ENCODE data around the gene HDAC4. TPM values are rescaled to one million over a fixed set of nuclear protein-coding genes. Genes with fewer than 3 reads are reported as not detected.

HDAC4 gene
- total and polyA plus RNA-seq, 3 experiments from 2014 or later, result 8.3 to 28.8 (median 24.0) TPM

- Mint-ChIP-seq H3K4me1 (peaks cover 39 to 41% (median 40%) of the 10 kb centered on the region in 3 donors), H3K9me3 (no peaks in the 10 kb centered on the region), H3K36me3 (peaks cover 0 to 9% (median 0%) of the 10 kb centered on the region in 3 donors), H3K27ac (peak overlapping the region; percentile 35 to 86 (median 62)), H3K4me3 (peak overlapping the region; percentile 26 to 80 (median 73)), H3K27me3 (peaks cover 0 to 3% of the 10 kb centered on the region in 2 donors)
- peak in 1 of 5 donors; percentile 37 for DNase-seq
- ChIA-PET CTCF (no interaction called here), POLR2A (no interaction called here)
- no peaks in the 10 kb centered on the region for H3K27me3 ChIP-seq (ENCODE audit: insufficient read depth, low read length, poor library complexity, severe bottlenecking)
- no peak overlapping the region for H3K27ac ChIP-seq (ENCODE audit: low read depth, low read length)
- no peak overlapping the region for H3K4me3 ChIP-seq (ENCODE audit: low read length)
- H3K9me3 ChIP-seq (ENCODE audit: low read length), result no peaks in the 10 kb centered on the region
- H3K36me3 ChIP-seq (ENCODE audit: insufficient read depth, low read length), result no peaks in the 10 kb centered on the region
- peaks cover 8% of the 10 kb centered on the region for H3K4me1 ChIP-seq (ENCODE audit: insufficient read depth, low read length)
Measured at GRCh38 chr2:239315308-239315707, 85.5 kb downstream of the HDAC4 start.

DNA sequence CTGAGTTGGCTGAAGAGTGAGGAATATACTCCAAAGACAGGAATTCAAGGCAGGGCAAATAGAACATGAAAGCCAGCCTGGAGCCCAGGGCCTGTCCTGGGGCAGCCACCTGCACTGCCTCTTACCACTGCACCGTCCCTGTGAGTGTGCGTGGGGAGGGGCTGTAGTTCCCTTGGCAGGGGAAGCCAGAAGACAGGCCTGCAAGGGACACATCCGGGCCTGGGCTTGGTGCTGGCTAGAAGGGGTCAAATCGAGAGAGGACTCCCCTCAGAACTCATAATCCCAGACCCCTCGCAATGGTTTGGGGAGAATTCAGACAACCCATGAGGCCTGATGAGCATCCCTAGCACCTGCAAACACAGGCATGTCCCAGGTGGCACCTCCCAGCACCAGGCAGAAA lies 87.0 kb downstream of the HDAC4 start:
- H3K4me1 ChIP-seq (ENCODE audit: insufficient read depth, low read length), result peaks cover 4% of the 10 kb centered on the region
- H3K27ac ChIP-seq (ENCODE audit: low read depth, low read length), result no peak overlapping the region
- H3K36me3 Mint-ChIP-seq, result peaks cover 0 to 9% (median 0%) of the 10 kb centered on the region in 3 donors
- POLR2A ChIA-PET, result no interaction called here
- peak overlapping the region in 1 of 7 donors; percentile 44 for H3K4me3 Mint-ChIP-seq
- no peaks in the 10 kb centered on the region for H3K36me3 ChIP-seq (ENCODE audit: insufficient read depth, low read length)
- H3K27ac Mint-ChIP-seq, result peak overlapping the region in 2 of 8 donors; percentile 47 to 51
- no peaks in the 10 kb centered on the region for H3K9me3 Mint-ChIP-seq
- no peaks in the 10 kb centered on the region for H3K9me3 ChIP-seq (ENCODE audit: low read length)
- DNase-seq, result peak in 1 of 5 donors; percentile 29
- peaks cover 0 to under 1% of the 10 kb centered on the region in 2 donors for H3K27me3 Mint-ChIP-seq
- H3K27me3 ChIP-seq (ENCODE audit: insufficient read depth, low read length, poor library complexity, severe bottlenecking), result no peaks in the 10 kb centered on the region
- CTCF ChIA-PET, result no interaction called here
- no peak overlapping the region for H3K4me3 ChIP-seq (ENCODE audit: low read length)
- peaks cover 34 to 36% (median 35%) of the 10 kb centered on the region in 3 donors for H3K4me1 Mint-ChIP-seq

GRCh38 chr2:239312741-239313667 lies 87.8 kb downstream of the HDAC4 start:
- Histone ChIP-seq H3K9me3 (ENCODE audit: low read length) (no peaks in the 10 kb centered on the region), H3K4me3 (ENCODE audit: low read length) (no peak overlapping the region), H3K27me3 (ENCODE audit: insufficient read depth, low read length, poor library complexity, severe bottlenecking) (no peaks in the 10 kb centered on the region), H3K36me3 (ENCODE audit: insufficient read depth, low read length) (no peaks in the 10 kb centered on the region), H3K27ac (ENCODE audit: low read depth, low read length) (no peak overlapping the region), H3K4me1 (ENCODE audit: insufficient read depth, low read length) (no peaks in the 10 kb centered on the region)
- ChIA-PET CTCF (no interaction called here), POLR2A (no interaction called here)
- Mint-ChIP-seq H3K9me3 (no peaks in the 10 kb centered on the region), H3K4me1 (peaks cover 27 to 33% (median 32%) of the 10 kb centered on the region in 3 donors), H3K27me3 (no peaks in the 10 kb centered on the region), H3K36me3 (peaks cover 0 to 9% (median 0%) of the 10 kb centered on the region in 3 donors), H3K27ac (peak overlapping the region in 3 of 8 donors; percentile 12 to 47 (median 47)), H3K4me3 (no peak overlapping the region)
- DNase-seq, result peak in 1 of 5 donors; percentile 28

DNA sequence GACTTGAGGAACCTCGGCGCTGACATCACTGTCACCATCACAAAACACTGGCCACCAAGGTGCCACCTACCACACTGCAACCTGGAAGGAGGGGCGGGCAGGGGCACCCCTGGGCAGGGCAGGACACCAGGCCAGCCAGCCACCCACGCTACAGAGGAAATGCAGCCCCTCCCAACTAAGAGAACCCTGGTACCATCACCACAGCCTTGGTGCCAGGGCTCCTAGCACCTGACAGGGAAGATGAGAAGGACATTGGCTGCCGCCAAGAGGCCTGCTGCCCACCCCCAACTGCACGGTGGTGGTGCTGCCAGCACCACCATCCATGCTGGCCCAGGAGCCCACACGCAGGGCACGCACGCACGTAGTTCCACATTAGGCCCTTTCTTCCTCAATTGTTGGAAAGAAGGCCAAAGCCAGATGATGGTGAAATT lies 88.7 kb downstream of the HDAC4 start:
- H3K36me3 Mint-ChIP-seq, result peaks cover 0 to 9% (median 0%) of the 10 kb centered on the region in 3 donors
- Histone ChIP-seq H3K9me3 (ENCODE audit: low read length) (no peaks in the 10 kb centered on the region), H3K27ac (ENCODE audit: low read depth, low read length) (no peak overlapping the region), H3K27me3 (ENCODE audit: insufficient read depth, low read length, poor library complexity, severe bottlenecking) (no peaks in the 10 kb centered on the region), H3K36me3 (ENCODE audit: insufficient read depth, low read length) (no peaks in the 10 kb centered on the region), H3K4me1 (ENCODE audit: insufficient read depth, low read length) (no peaks in the 10 kb centered on the region), H3K4me3 (ENCODE audit: low read length) (no peak overlapping the region)
- POLR2A ChIA-PET, result interaction anchor here (1.1 kb wide), 1 partner anchor 10 kb away, joined by 6 read pairs; no protein-coding TSS in a partner anchor
- DNase-seq, result no peak
- peaks cover 25 to 32% (median 32%) of the 10 kb centered on the region in 3 donors for H3K4me1 Mint-ChIP-seq
- no peaks in the 10 kb centered on the region for H3K9me3 Mint-ChIP-seq
- H3K4me3 Mint-ChIP-seq, result no peak overlapping the region
- H3K27ac Mint-ChIP-seq, result no peak overlapping the region
- CTCF ChIA-PET, result no interaction called here
- H3K27me3 Mint-ChIP-seq, result no peaks in the 10 kb centered on the region

- no peak for DNase-seq
- H3K4me1 Mint-ChIP-seq, result peaks cover 22 to 27% (median 25%) of the 10 kb centered on the region in 3 donors
- POLR2A ChIA-PET, result interaction anchor here (1.1 kb wide), 1 partner anchor 10 kb away, joined by 6 read pairs; no protein-coding TSS in a partner anchor
Measured at GRCh38 chr2:239311132-239312040, 89.4 kb downstream of the HDAC4 start.

DNA sequence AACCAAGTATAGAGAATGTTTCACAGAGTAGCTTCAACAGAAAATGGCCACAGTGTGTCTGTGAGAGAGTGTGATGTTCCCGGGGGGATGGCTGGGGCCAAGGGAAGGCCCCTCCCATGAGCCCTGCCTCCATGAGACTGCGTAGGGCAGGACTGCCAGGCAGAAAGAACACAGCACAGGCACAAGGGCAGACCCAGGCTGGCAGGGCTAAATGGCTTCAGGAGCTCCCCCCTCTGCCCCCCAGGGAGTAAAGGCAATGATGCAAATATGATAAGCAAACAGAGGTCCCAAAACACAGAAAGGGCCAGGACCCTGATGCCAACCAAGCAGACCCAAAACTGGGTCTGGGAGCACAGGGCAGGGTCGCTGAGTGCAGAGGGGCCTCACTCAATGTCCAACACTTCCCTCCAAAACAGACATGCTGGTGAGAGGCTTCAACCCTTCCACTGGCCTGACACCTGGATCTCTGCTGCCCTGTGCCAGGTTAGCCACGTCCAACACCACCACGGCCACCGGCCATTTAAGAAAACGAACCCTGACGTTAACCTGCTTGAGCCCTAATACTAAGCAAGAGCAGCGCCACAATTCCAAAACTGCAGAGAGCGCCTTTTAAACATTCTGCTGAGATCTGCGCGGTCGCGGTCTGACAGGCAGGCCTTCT lies 90.3 kb downstream of the HDAC4 start:
- POLR2A ChIA-PET, result no interaction called here
- H3K4me3 ChIP-seq (ENCODE audit: low read length), result no peak overlapping the region
- H3K4me3 Mint-ChIP-seq, result no peak overlapping the region
- H3K27me3 Mint-ChIP-seq, result no peaks in the 10 kb centered on the region
- H3K4me1 ChIP-seq (ENCODE audit: insufficient read depth, low read length), result no peaks in the 10 kb centered on the region
- CTCF ChIA-PET, result no interaction called here
- H3K36me3 Mint-ChIP-seq, result peaks cover 0 to 9% (median 0%) of the 10 kb centered on the region in 3 donors
- H3K27ac ChIP-seq (ENCODE audit: low read depth, low read length), result no peak overlapping the region
- H3K27me3 ChIP-seq (ENCODE audit: insufficient read depth, low read length, poor library complexity, severe bottlenecking), result no peaks in the 10 kb centered on the region
- no peaks in the 10 kb centered on the region for H3K9me3 ChIP-seq (ENCODE audit: low read length)
- peak overlapping the region in 2 of 8 donors; percentile 15 to 56 for H3K27ac Mint-ChIP-seq
- DNase-seq, result no peak
- peaks cover 17 to 29% (median 21%) of the 10 kb centered on the region in 3 donors for H3K4me1 Mint-ChIP-seq
- no peaks in the 10 kb centered on the region for H3K9me3 Mint-ChIP-seq
- no peaks in the 10 kb centered on the region for H3K36me3 ChIP-seq (ENCODE audit: insufficient read depth, low read length)

More at GRCh38 chr2:239311132-239312040, 89.4 kb downstream of the HDAC4 start:
- H3K36me3 ChIP-seq (ENCODE audit: insufficient read depth, low read length), result no peaks in the 10 kb centered on the region
- peak overlapping the region in 1 of 8 donors; percentile 74 for H3K27ac Mint-ChIP-seq
- H3K4me1 ChIP-seq (ENCODE audit: insufficient read depth, low read length), result no peaks in the 10 kb centered on the region
- H3K36me3 Mint-ChIP-seq, result peaks cover 0 to 9% (median 0%) of the 10 kb centered on the region in 3 donors
- CTCF ChIA-PET, result no interaction called here
- H3K4me3 ChIP-seq (ENCODE audit: low read length), result no peak overlapping the region
- no peak overlapping the region for H3K27ac ChIP-seq (ENCODE audit: low read depth, low read length)
- H3K27me3 ChIP-seq (ENCODE audit: insufficient read depth, low read length, poor library complexity, severe bottlenecking), result no peaks in the 10 kb centered on the region
- H3K27me3 Mint-ChIP-seq, result no peaks in the 10 kb centered on the region
- no peaks in the 10 kb centered on the region for H3K9me3 Mint-ChIP-seq
- no peak overlapping the region for H3K4me3 Mint-ChIP-seq
- no peaks in the 10 kb centered on the region for H3K9me3 ChIP-seq (ENCODE audit: low read length)

- Mint-ChIP-seq H3K27ac (peak overlapping the region in 1 of 8 donors; percentile 56), H3K27me3 (no peaks in the 10 kb centered on the region), H3K36me3 (peaks cover 0 to 4% (median 0%) of the 10 kb centered on the region in 3 donors), H3K4me1 (peaks cover 11 to 20% (median 18%) of the 10 kb centered on the region in 3 donors), H3K4me3 (no peak overlapping the region), H3K9me3 (no peaks in the 10 kb centered on the region)
- no peak for DNase-seq
- Histone ChIP-seq H3K27ac (ENCODE audit: low read depth, low read length) (no peak overlapping the region), H3K27me3 (ENCODE audit: insufficient read depth, low read length, poor library complexity, severe bottlenecking) (no peaks in the 10 kb centered on the region), H3K36me3 (ENCODE audit: insufficient read depth, low read length) (no peaks in the 10 kb centered on the region), H3K9me3 (ENCODE audit: low read length) (no peaks in the 10 kb centered on the region), H3K4me3 (ENCODE audit: low read length) (no peak overlapping the region), H3K4me1 (ENCODE audit: insufficient read depth, low read length) (no peaks in the 10 kb centered on the region)
- ChIA-PET POLR2A (no interaction called here), CTCF (interaction anchor here (0.7 kb wide), 1 partner anchor 11 kb away, joined by 3 read pairs; no protein-coding TSS in a partner anchor)
Measured at GRCh38 chr2:239309398-239310245, 91.2 kb downstream of the HDAC4 start.
